ENCODE data around the gene AP3B1. TPM values are rescaled to one million over a fixed set of nuclear protein-coding genes. Genes with fewer than 3 reads are reported as not detected.

Gene AP3B1, protein sequence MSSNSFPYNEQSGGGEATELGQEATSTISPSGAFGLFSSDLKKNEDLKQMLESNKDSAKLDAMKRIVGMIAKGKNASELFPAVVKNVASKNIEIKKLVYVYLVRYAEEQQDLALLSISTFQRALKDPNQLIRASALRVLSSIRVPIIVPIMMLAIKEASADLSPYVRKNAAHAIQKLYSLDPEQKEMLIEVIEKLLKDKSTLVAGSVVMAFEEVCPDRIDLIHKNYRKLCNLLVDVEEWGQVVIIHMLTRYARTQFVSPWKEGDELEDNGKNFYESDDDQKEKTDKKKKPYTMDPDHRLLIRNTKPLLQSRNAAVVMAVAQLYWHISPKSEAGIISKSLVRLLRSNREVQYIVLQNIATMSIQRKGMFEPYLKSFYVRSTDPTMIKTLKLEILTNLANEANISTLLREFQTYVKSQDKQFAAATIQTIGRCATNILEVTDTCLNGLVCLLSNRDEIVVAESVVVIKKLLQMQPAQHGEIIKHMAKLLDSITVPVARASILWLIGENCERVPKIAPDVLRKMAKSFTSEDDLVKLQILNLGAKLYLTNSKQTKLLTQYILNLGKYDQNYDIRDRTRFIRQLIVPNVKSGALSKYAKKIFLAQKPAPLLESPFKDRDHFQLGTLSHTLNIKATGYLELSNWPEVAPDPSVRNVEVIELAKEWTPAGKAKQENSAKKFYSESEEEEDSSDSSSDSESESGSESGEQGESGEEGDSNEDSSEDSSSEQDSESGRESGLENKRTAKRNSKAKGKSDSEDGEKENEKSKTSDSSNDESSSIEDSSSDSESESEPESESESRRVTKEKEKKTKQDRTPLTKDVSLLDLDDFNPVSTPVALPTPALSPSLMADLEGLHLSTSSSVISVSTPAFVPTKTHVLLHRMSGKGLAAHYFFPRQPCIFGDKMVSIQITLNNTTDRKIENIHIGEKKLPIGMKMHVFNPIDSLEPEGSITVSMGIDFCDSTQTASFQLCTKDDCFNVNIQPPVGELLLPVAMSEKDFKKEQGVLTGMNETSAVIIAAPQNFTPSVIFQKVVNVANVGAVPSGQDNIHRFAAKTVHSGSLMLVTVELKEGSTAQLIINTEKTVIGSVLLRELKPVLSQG
- 40.1 and 45.5 TPM in 2 replicates for total RNA-seq

DNA sequence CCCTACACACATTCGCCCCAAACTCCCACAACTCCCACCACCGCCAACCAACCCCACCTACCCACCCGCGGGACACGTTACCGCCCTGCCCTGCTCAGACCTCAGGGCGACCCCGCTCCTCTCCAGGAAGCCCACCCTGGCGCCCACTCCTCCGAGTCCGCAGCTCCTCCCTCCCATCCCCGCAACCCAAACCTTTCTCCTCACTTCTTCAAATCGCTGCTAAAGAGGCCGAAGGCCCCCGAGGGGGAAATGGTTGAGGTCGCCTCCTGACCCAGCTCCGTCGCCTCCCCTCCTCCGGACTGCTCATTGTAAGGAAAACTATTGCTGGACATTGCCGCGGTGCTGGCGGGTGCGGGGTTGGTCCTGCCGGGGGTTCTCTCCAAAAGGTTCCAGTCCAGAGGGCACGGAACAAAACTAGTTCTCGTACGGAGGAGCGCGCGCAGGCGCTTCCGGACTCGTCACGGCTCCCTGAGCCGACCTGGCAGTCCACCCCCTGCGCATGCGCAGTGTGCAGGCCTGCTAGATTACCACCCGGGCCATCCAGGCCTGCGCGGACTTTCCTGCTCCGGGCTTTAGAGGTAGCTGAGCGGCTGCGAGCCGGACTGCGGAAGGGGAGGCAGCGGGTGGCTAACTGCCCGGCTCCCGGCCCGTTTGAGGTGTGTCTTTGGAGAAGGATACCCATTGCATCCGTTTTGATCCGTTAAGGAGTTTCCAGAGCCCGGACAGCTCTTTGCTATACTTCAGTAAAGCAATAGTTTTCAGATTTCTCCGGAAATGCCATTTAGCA, at the start of gene AP3B1:
AP3B1 (minus strand) TSS at position 451 of the 787 bp plus-strand sequence; CDS start at position 332, 119 bp downstream.
- H3K9me3 Mint-ChIP-seq, result no peaks in the 10 kb centered on the region
- peaks cover 26% of the 10 kb centered on the region for H3K4me1 Mint-ChIP-seq
- intact Hi-C loops (cut with micrococcal nuclease), result loop anchor here (1.0 to 10.0 kb wide), 6 partner anchors 66 to 800 kb away; partner anchors contain the start of genes ARSB, SCAMP1, TBCA and WDR41
- DNase-seq, result peak; percentile 99
- H3K27ac Mint-ChIP-seq, result peak within 1 kb of the TSS; percentile 97
- H3K27me3 Mint-ChIP-seq, result peaks cover 10% of the 10 kb centered on the region
- H3K36me3 Mint-ChIP-seq (ENCODE audit: low read depth), result peaks cover 11% of the 10 kb centered on the region
- H3K4me3 Mint-ChIP-seq, result peak within 1 kb of the TSS; percentile 88

- Mint-ChIP-seq H3K27me3 (peaks cover 6% of the 10 kb centered on the region), H3K36me3 (ENCODE audit: low read depth) (no peaks in the 10 kb centered on the region), H3K4me1 (peaks cover 2% of the 10 kb centered on the region), H3K4me3 (no peak overlapping the region), H3K9me3 (peaks cover 11% of the 10 kb centered on the region), H3K27ac (no peak overlapping the region)
- intact Hi-C loops (cut with micrococcal nuclease), result no loop called here
- DNase-seq, result no peak
Measured at GRCh38 chr5:78341440-78341839, 46.9 kb upstream of the AP3B1 start.

- Mint-ChIP-seq H3K9me3 (peaks cover 11% of the 10 kb centered on the region), H3K4me3 (no peak overlapping the region), H3K27me3 (peaks cover 7% of the 10 kb centered on the region), H3K4me1 (peaks cover 2% of the 10 kb centered on the region), H3K36me3 (ENCODE audit: low read depth) (no peaks in the 10 kb centered on the region), H3K27ac (no peak overlapping the region)
- intact Hi-C loops (cut with micrococcal nuclease), result no loop called here
- DNase-seq, result no peak
Measured at GRCh38 chr5:78339617-78340436, 45.3 kb upstream of the AP3B1 start.

- peaks cover 11% of the 10 kb centered on the region for H3K9me3 Mint-ChIP-seq
- intact Hi-C loops (cut with micrococcal nuclease), result no loop called here
- no peak overlapping the region for H3K27ac Mint-ChIP-seq
- no peak overlapping the region for H3K4me3 Mint-ChIP-seq
- H3K36me3 Mint-ChIP-seq (ENCODE audit: low read depth), result no peaks in the 10 kb centered on the region
- H3K27me3 Mint-ChIP-seq, result peaks cover 10% of the 10 kb centered on the region
- H3K4me1 Mint-ChIP-seq, result peaks cover 2% of the 10 kb centered on the region
- no peak for DNase-seq
Measured at GRCh38 chr5:78336698-78337097, 42.2 kb upstream of the AP3B1 start.

DNA sequence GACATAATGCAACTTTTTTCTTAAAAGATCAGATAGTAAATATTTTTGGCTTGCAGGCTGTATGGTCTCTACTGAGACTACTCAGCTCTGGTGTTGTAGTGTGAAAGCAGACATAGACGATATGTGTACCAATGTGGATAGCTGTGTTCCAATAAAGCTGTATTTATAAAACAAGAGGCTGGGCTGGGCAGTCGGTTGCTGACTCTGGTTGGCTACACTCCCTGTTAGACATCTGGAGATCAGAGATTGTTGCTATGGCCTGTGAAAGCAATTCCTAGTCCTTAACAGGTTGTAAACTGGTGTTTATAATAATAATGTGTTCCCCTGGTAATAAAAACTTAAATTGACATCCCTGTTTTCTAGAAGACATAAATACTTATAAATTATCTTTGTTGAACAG, 41.5 kb upstream of the AP3B1 start:
- Mint-ChIP-seq H3K4me1 (peaks cover 2% of the 10 kb centered on the region), H3K4me3 (no peak overlapping the region), H3K27ac (no peak overlapping the region), H3K27me3 (peaks cover 10% of the 10 kb centered on the region), H3K9me3 (peaks cover 11% of the 10 kb centered on the region), H3K36me3 (ENCODE audit: low read depth) (no peaks in the 10 kb centered on the region)
- no peak for DNase-seq
- intact Hi-C loops (cut with micrococcal nuclease), result no loop called here

GRCh38 chr5:78334811-78335210, 40.3 kb upstream of the AP3B1 start:
- H3K27ac Mint-ChIP-seq, result no peak overlapping the region
- H3K9me3 Mint-ChIP-seq, result peaks cover 11% of the 10 kb centered on the region
- no peak for DNase-seq
- intact Hi-C loops (cut with micrococcal nuclease), result no loop called here
- peaks cover 2% of the 10 kb centered on the region for H3K4me1 Mint-ChIP-seq
- H3K36me3 Mint-ChIP-seq (ENCODE audit: low read depth), result no peaks in the 10 kb centered on the region
- no peak overlapping the region for H3K4me3 Mint-ChIP-seq
- peaks cover 10% of the 10 kb centered on the region for H3K27me3 Mint-ChIP-seq

DNA sequence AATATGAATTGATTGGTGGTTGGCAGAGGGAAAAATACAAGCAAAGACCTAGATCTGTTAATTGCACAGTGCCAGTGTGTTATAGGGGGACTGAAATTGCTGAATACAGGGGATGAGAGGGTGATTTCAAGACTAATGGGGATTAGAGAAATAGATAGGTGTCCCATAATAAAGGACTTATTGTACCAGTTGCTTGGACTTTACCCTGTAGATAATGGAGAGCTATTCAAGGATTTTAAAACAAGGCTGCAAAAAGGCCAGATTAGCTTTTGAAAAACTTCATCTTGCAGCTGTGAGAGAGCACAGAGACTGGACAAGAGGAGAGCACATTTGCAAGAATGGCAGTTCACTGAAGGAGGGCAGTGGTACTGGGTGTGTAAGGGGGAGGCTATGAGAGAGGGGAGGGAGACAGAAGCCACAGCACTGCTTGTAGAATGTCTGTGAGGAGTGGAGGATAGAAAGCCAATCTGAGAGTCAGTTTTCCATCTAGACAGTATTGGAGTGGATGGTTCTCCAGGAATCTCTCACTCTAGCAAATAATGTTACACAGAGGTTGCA, 37.1 kb upstream of the AP3B1 start:
- no peaks in the 10 kb centered on the region for H3K9me3 Mint-ChIP-seq

GRCh38 chr5:78328585-78329173, 34.2 kb upstream of the AP3B1 start:
- Mint-ChIP-seq H3K4me3 (no peak overlapping the region), H3K4me1 (peaks cover 2% of the 10 kb centered on the region), H3K27ac (no peak overlapping the region), H3K9me3 (no peaks in the 10 kb centered on the region), H3K36me3 (ENCODE audit: low read depth) (no peaks in the 10 kb centered on the region), H3K27me3 (peaks cover 13% of the 10 kb centered on the region)
- DNase-seq, result no peak
- intact Hi-C loops (cut with micrococcal nuclease), result no loop called here

More for the DNA sequence above, 37.1 kb upstream of the AP3B1 start:
- intact Hi-C loops (cut with micrococcal nuclease), result no loop called here
- no peak for DNase-seq
- H3K36me3 Mint-ChIP-seq (ENCODE audit: low read depth), result no peaks in the 10 kb centered on the region
- peaks cover 12% of the 10 kb centered on the region for H3K27me3 Mint-ChIP-seq
- no peak overlapping the region for H3K4me3 Mint-ChIP-seq
- peaks cover 2% of the 10 kb centered on the region for H3K4me1 Mint-ChIP-seq
- H3K27ac Mint-ChIP-seq, result no peak overlapping the region

DNA sequence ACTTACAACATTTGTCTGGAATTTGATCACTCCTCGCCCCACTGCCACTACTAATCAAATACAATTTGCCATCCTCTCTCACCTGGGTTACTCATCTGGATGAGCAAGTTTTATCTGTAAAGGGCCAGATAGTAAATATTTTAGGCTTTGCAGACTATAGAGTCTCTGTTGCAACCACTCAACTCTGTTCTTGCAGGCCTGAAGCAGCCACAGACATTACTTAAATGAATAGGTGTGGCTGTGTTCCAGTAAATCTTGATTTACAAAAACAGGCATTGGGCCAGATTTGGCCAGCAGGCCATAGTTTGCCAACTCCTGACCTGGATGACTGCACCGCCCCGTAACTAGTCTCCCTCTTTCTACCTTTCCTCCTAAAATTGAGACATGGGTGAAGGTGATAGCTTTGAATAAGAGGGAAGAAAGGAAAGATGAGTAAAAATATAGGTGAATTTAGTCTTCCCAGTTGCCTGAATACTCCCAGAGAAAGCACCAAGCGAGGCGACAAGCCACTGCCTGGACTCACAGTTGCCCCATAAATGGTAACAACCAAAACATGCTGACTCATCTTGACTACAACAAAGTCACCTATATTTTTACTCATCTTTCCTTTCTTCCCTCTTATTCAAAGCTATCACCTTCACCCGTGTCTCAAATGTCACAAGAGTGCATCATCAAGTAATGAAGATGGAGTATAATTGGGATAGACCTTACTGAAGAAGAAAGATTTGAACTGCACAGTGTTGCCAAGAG, 33.4 kb upstream of the AP3B1 start:
- H3K4me3 Mint-ChIP-seq, result no peak overlapping the region
- H3K27me3 Mint-ChIP-seq, result peaks cover 13% of the 10 kb centered on the region
- H3K27ac Mint-ChIP-seq, result no peak overlapping the region
- DNase-seq, result no peak
- H3K4me1 Mint-ChIP-seq, result peaks cover 2% of the 10 kb centered on the region
- no peaks in the 10 kb centered on the region for H3K36me3 Mint-ChIP-seq (ENCODE audit: low read depth)
- intact Hi-C loops (cut with micrococcal nuclease), result no loop called here
- no peaks in the 10 kb centered on the region for H3K9me3 Mint-ChIP-seq

DNA sequence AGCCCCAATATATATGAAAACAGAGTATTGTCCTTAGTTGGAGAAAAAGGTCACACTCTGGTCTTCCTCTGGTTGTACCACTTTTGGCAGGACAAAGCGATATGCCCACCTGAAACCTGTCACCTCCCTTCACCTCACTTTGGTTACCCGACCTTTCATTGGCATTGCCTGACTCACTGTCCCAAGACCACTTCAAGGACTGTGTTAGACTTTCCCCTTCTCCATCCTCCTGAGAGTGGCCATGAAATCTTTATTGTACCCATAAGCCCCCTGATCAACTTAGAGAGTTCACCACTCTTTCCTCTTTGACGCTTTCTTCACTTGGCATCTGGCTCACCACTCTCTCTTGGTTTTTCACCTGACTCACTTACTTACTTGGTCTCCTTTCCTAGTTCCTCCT, 32.4 kb upstream of the AP3B1 start:
- Mint-ChIP-seq H3K9me3 (no peaks in the 10 kb centered on the region), H3K27ac (no peak overlapping the region), H3K4me1 (peaks cover 2% of the 10 kb centered on the region), H3K4me3 (no peak overlapping the region), H3K27me3 (peaks cover 15% of the 10 kb centered on the region), H3K36me3 (ENCODE audit: low read depth) (no peaks in the 10 kb centered on the region)
- intact Hi-C loops (cut with micrococcal nuclease), result no loop called here
- no peak for DNase-seq

GRCh38 chr5:78323241-78323640, 28.7 kb upstream of the AP3B1 start:
- H3K9me3 Mint-ChIP-seq, result no peaks in the 10 kb centered on the region
- H3K4me3 Mint-ChIP-seq, result no peak overlapping the region
- no peaks in the 10 kb centered on the region for H3K36me3 Mint-ChIP-seq (ENCODE audit: low read depth)
- DNase-seq, result no peak
- peaks cover 23% of the 10 kb centered on the region for H3K27me3 Mint-ChIP-seq
- H3K4me1 Mint-ChIP-seq, result no peaks in the 10 kb centered on the region
- no peak overlapping the region for H3K27ac Mint-ChIP-seq
- intact Hi-C loops (cut with micrococcal nuclease), result no loop called here

All from activated CD4-positive, alpha-beta T cell treated with anti-CD3 and anti-CD28 coated beads, Interleukin-2, amount 10 ng/mL, durations not matched to agents 24 days and 14 days (primary cell).